Activated CD8-positive, alpha-beta memory T cell treated with anti-CD3 and anti-CD28 coated beads, Interleukin-2, amount 50 U/mL, for 24 hours (primary cell): ENCODE measurements around the gene AGAP4.
"Not testable (repeated sequence)": the region's sequence is repeated elsewhere in the genome, so short reads cannot be mapped to it uniquely, and the experiment has no call there.

Experiments used
- DNase-seq: peaks from one replicate; pipeline ENCODE4 v3.0.0-alpha.2; 2020; ENCODE audit errors: extremely low read depth

The AGAP4 gene

GRCh38 chr10:45790694-45791426 is 56.4 kb downstream of the AGAP4 start:
- DNase-seq: not testable (repeated sequence)

DNA sequence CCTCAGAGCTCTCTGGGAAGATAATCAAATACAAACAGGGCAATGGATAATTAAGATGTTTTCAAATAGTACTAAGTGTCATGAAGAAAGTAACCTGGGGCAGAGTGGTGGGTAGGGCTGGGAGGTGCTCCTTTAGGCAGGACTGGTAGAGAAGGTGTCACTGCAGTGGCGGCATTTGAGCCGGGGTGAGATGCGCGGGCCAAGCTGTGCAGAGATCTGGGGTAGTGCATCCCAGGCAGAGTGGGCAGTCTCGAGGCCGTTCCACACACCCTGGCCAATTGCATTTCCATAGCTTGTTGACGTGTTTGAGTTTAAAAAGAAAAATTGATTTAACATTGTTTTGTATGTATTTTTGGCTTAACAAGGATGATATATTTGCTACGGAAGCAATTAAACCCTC is 57.3 kb downstream of the AGAP4 start:
- DNase-seq: not testable (repeated sequence)

GRCh38 chr10:45787212-45787741 is 60.0 kb downstream of the AGAP4 start:
- DNase-seq: not testable (repeated sequence)

DNA sequence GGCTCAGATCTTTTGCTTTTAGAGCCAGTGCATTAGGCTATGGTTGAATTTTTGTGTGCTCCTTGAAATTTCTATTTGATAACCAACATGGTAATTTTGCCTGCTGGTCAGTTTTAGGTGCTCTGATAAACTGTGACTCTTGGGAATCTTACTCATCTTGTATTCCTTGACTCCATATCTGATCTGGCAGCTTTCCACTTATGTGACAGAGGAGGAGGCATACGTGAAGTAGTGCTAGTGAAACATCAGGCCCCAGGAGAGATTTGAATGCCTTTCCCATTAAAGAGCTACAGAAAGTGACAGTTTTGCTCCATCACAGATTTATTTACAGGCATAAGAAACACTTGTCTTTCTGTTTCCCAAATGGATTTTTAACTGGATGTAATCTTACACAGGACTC is 61.1 kb downstream of the AGAP4 start:
- DNase-seq: not testable (repeated sequence)
